ENCODE results near the gene DCANP1. TPM values are rescaled to one million over a fixed set of nuclear protein-coding genes. Genes with fewer than 3 reads are reported as not detected.

Gene DCANP1
- total RNA-seq, 1 donor from 2014 or later: not detected

- no peak for TF ChIP-seq CTCF (IDR thresholded peaks at IDR 0.05)
- H3K27me3 Mint-ChIP-seq (ENCODE audit: low read depth): no peaks in the 10 kb centered on the region
- H3K36me3 Mint-ChIP-seq (ENCODE audit: low read depth): peaks cover 1% of the 10 kb centered on the region
- H3K4me3 Mint-ChIP-seq (ENCODE audit: unreplicated experiment): no peak overlapping the region
- DNase-seq (ENCODE audit: low spot score): no peak
- H3K4me1 Mint-ChIP-seq (ENCODE audit: low read depth): peaks cover 6% of the 10 kb centered on the region
- no peak overlapping the region for H3K27ac Mint-ChIP-seq (ENCODE audit: unreplicated experiment)
- peaks cover 15% of the 10 kb centered on the region for H3K9me3 Mint-ChIP-seq (ENCODE audit: low read depth)
Observed at GRCh38 chr5:135432113-135432512, 15.0 kb downstream of the DCANP1 start.

- peaks cover 15% of the 10 kb centered on the region for H3K9me3 Mint-ChIP-seq (ENCODE audit: low read depth)
- H3K27me3 Mint-ChIP-seq (ENCODE audit: low read depth): no peaks in the 10 kb centered on the region
- no peak overlapping the region for H3K4me3 Mint-ChIP-seq (ENCODE audit: unreplicated experiment)
- H3K36me3 Mint-ChIP-seq (ENCODE audit: low read depth): peaks cover 1% of the 10 kb centered on the region
- H3K27ac Mint-ChIP-seq (ENCODE audit: unreplicated experiment): no peak overlapping the region
- peaks cover 6% of the 10 kb centered on the region for H3K4me1 Mint-ChIP-seq (ENCODE audit: low read depth)
- DNase-seq (ENCODE audit: low spot score): no peak
- no peak for TF ChIP-seq CTCF (IDR thresholded peaks at IDR 0.05)
Observed at GRCh38 chr5:135430135-135430437, 17.1 kb downstream of the DCANP1 start.

GRCh38 chr5:135429301-135430134 lies 17.6 kb downstream of the DCANP1 start:
- Mint-ChIP-seq H3K36me3 (ENCODE audit: low read depth) (peaks cover 1% of the 10 kb centered on the region), H3K27ac (ENCODE audit: unreplicated experiment) (no peak overlapping the region), H3K4me3 (ENCODE audit: unreplicated experiment) (no peak overlapping the region), H3K27me3 (ENCODE audit: low read depth) (peaks cover 2% of the 10 kb centered on the region), H3K9me3 (ENCODE audit: low read depth) (peaks cover 15% of the 10 kb centered on the region), H3K4me1 (ENCODE audit: low read depth) (peaks cover 6% of the 10 kb centered on the region)
- no peak for DNase-seq (ENCODE audit: low spot score)
- no peak for TF ChIP-seq CTCF (IDR thresholded peaks at IDR 0.05)

- no peak for DNase-seq (ENCODE audit: low spot score)
- no peak overlapping the region for H3K27ac Mint-ChIP-seq (ENCODE audit: unreplicated experiment)
- H3K4me3 Mint-ChIP-seq (ENCODE audit: unreplicated experiment): no peak overlapping the region
- H3K36me3 Mint-ChIP-seq (ENCODE audit: low read depth): peaks cover 1% of the 10 kb centered on the region
- H3K27me3 Mint-ChIP-seq (ENCODE audit: low read depth): peaks cover 3% of the 10 kb centered on the region
- H3K9me3 Mint-ChIP-seq (ENCODE audit: low read depth): peaks cover 15% of the 10 kb centered on the region
- H3K4me1 Mint-ChIP-seq (ENCODE audit: low read depth): peaks cover 2% of the 10 kb centered on the region
- TF ChIP-seq CTCF (IDR thresholded peaks at IDR 0.05): no peak
Observed at GRCh38 chr5:135428586-135428985, 18.6 kb downstream of the DCANP1 start.

GRCh38 chr5:135426102-135427082 lies 20.8 kb downstream of the DCANP1 start:
- peaks cover 15% of the 10 kb centered on the region for H3K9me3 Mint-ChIP-seq (ENCODE audit: low read depth)
- no peak overlapping the region for H3K27ac Mint-ChIP-seq (ENCODE audit: unreplicated experiment)
- no peak for DNase-seq (ENCODE audit: low spot score)
- H3K36me3 Mint-ChIP-seq (ENCODE audit: low read depth): peaks cover 2% of the 10 kb centered on the region
- peaks cover 12% of the 10 kb centered on the region for H3K27me3 Mint-ChIP-seq (ENCODE audit: low read depth)
- no peaks in the 10 kb centered on the region for H3K4me1 Mint-ChIP-seq (ENCODE audit: low read depth)
- peak; percentile 81 for TF ChIP-seq CTCF (IDR thresholded peaks at IDR 0.05)
- H3K4me3 Mint-ChIP-seq (ENCODE audit: unreplicated experiment): no peak overlapping the region

Data from chondrocyte (in vitro differentiated cells).